A549 (cell line): ENCODE measurements around the gene PTPRN2. TPM values are rescaled to one million over a fixed set of nuclear protein-coding genes. Genes with fewer than 3 reads are reported as not detected.

Experiments
- ATAC-seq, 2 experiments: fragments of 200-7000 bp in 1 of 2; fragments of >200 bp in 1 of 2; cut with Nextera tagmentation in 1 of 2; cut with Tn5 transposase in 1 of 2; 3 replicates each; pipeline versions ENCODE4 v1.8.0 to v1.9.1; 2018 to 2020; ENCODE audit warnings: mild to moderate bottlenecking in 1 of 2, moderate library complexity in 1 of 2
- CTCF ChIA-PET: fragments of 300-600 bp; sonication (Branson Sonifier 250); formaldehyde crosslinking; extraction: SDS; loops from one replicate; lab custom pipeline; 2021; ENCODE audit warnings: antibody characterized with exemption, inconsistent platforms; lab: Yijun Ruan, JAX
- POLR2A ChIA-PET: fragments of 350-600 bp; formaldehyde crosslinking; extraction: SDS; loops from one replicate; lab custom pipeline; 2021; ENCODE audit warnings: antibody characterized with exemption, inconsistent platforms; lab: Yijun Ruan, JAX
- DNase-seq, 2 experiments: peaks; one replicate each; pipeline versions ENCODE4 v3.0.0 to v3.0.0-alpha.2; 2011 to 2016; ENCODE audit warnings: low read depth in 1 of 2, low spot score in 1 of 2
- FAIRE-seq: peaks from 2 replicates; lab custom pipeline; 2011; peaks lifted over from hg19 to GRCh38; lab: Jason Lieb, UNC
- H3K27ac ChIP-seq, 2 experiments: fragments of >200 bp; sonication (Bioruptor Twin); formaldehyde crosslinking; 3 replicates each; pipeline ENCODE4 v1.5.1; 2016 to 2017
- H3K4me1 ChIP-seq: fragments of >200 bp; sonication (Bioruptor Twin); formaldehyde crosslinking; 3 replicates; pipeline ENCODE4 v1.6.1; 2016
- H3K4me2 ChIP-seq: fragments of >200 bp; sonication (Bioruptor Twin); formaldehyde crosslinking; 3 replicates; pipeline ENCODE4 v1.6.1; 2016
- H3K4me3 ChIP-seq: fragments of >200 bp; sonication (Bioruptor Twin); formaldehyde crosslinking; 3 replicates; pipeline ENCODE4 v1.5.1; 2016
- H3K9me3 ChIP-seq: fragments of >200 bp; sonication (Bioruptor Twin); formaldehyde crosslinking; 3 replicates; pipeline ENCODE4 v1.6.1; 2016
- CBX8 ChIP-seq: fragments of 200-600 bp; sonication (generic); IDR thresholded peaks from 2 replicates; pipeline ENCODE4 v1.6.1; 2016
- CHD2 ChIP-seq: fragments of 150-350 bp; IDR thresholded peaks from 2 replicates; pipeline ENCODE4 v1.6.1; 2014; ENCODE audit warnings: low read length; ENCODE audit not compliant: partially characterized antibody
- EHF ChIP-seq: fragments of 250-450 bp; sonication (Bioruptor Pico); IDR thresholded peaks from 2 replicates; pipeline ENCODE4 v1.5.0; 2020; ENCODE audit warnings: mild to moderate bottlenecking
- EHMT2 ChIP-seq: fragments of 200-600 bp; sonication (generic); IDR thresholded peaks from 2 replicates; pipeline ENCODE4 v1.6.1; 2016; ENCODE audit warnings: antibody characterized with exemption, low read depth, mild to moderate bottlenecking, moderate library complexity
- KDM1A ChIP-seq: fragments of 200-600 bp; sonication (generic); IDR thresholded peaks from 2 replicates; pipeline ENCODE4 v1.6.1; 2016; ENCODE audit warnings: low read depth, mild to moderate bottlenecking
- KDM5A ChIP-seq: fragments of 200-600 bp; sonication (generic); IDR thresholded peaks from 2 replicates; pipeline ENCODE4 v1.6.1; 2016; ENCODE audit warnings: antibody characterized with exemption, mild to moderate bottlenecking
- MAFK ChIP-seq: fragments of 450-650 bp; IDR thresholded peaks from 2 replicates; pipeline ENCODE4 v1.6.1; 2014; ENCODE audit not compliant: partially characterized antibody
- MAZ ChIP-seq: fragments of 150-350 bp; IDR thresholded peaks from 2 replicates; pipeline ENCODE4 v1.6.1; 2014; ENCODE audit warnings: antibody characterized with exemption, low read depth, low read length, borderline replicate concordance
- NFE2L2 ChIP-seq: fragments of 150-350 bp; conservative IDR thresholded peaks from 2 replicates; pipeline ENCODE4 v1.6.1; 2014; ENCODE audit warnings: low read length
- NPAS2 ChIP-seq: fragments of 250-450 bp; sonication (Bioruptor Pico); IDR thresholded peaks from 2 replicates; pipeline ENCODE4 v1.8.0; 2022; ENCODE audit warnings: mild to moderate bottlenecking, moderate library complexity, borderline replicate concordance
- NR3C1 ChIP-seq: fragments of >200 bp; sonication (Bioruptor Twin); formaldehyde crosslinking; IDR thresholded peaks from 3 replicates; pipeline ENCODE4 v1.6.1; 2017
- POLR2A ChIP-seq: IDR thresholded peaks from 2 replicates; pipeline ENCODE4 v1.6.1; 2012; ENCODE audit warnings: mild to moderate bottlenecking, low read length
- RAD21 ChIP-seq, 2 experiments: fragments of >200 bp in 1 of 2; sonication (Bioruptor Twin) in 1 of 2; formaldehyde crosslinking in 1 of 2; IDR thresholded peaks in 1 of 2; conservative IDR thresholded peaks in 1 of 2; 2 replicates in 1 of 2; 3 replicates in 1 of 2; pipeline ENCODE4 v1.6.1; 2012 to 2018; ENCODE audit warnings: inconsistent platforms in 1 of 2
- RARB ChIP-seq: fragments of 250-450 bp; sonication (Bioruptor Pico); IDR thresholded peaks from 2 replicates; pipeline ENCODE4 v1.8.0; 2021; ENCODE audit warnings: mild to moderate bottlenecking, moderate library complexity
- RFX5 ChIP-seq: fragments of 450-650 bp; IDR thresholded peaks from 2 replicates; pipeline ENCODE4 v1.7.1; 2014; ENCODE audit warnings: antibody characterized with exemption, mild to moderate bottlenecking, moderate library complexity
- SREBF2 ChIP-seq: fragments of 450-650 bp; IDR thresholded peaks from 2 replicates; pipeline ENCODE4 v1.6.1; 2014; ENCODE audit warnings: mild to moderate bottlenecking, moderate library complexity
- TFCP2L1 ChIP-seq: fragments of 250-450 bp; sonication (Bioruptor Pico); IDR thresholded peaks from 2 replicates; pipeline ENCODE4 v1.5.0; 2021; ENCODE audit warnings: mild to moderate bottlenecking
- TP53 ChIP-seq: fragments of 250-450 bp; sonication (Bioruptor Pico); IDR thresholded peaks from 2 replicates; pipeline ENCODE4 v1.5.0; 2021; ENCODE audit warnings: mild to moderate bottlenecking, moderate library complexity
- ZNF302 ChIP-seq: fragments of 250-450 bp; sonication (Bioruptor Pico); IDR thresholded peaks from 2 replicates; pipeline ENCODE4 v1.9.0; 2021; ENCODE audit warnings: inconsistent platforms, mild to moderate bottlenecking, moderate library complexity
- WGBS: methylation state at CpG from one replicate; pipeline ENCODE4 v1.1.6; 2017; ENCODE audit errors: missing lambda C conversion rate; 5-methylcytosine and 5-hydroxymethylcytosine counted together
- polyA plus RNA-seq, 4 experiments: library from polyadenylated mRNA; depleted of rRNA in 3 of 4; stranded (reverse); fragments of >200 nt; fragmentation: RNase III in 1 of 4; extraction: RNeasy Plus Mini Kit Qiagen cat#74134 plus additional on column Dnase treatment in 1 of 4; gene quantifications; 2 replicates in 3 of 4; 3 replicates in 1 of 4; pipeline ENCODE4 v1.2.3, GENCODE V29; 2011 to 2017
- TF ChIP-seq, protein P1 (sequence below): IDR thresholded peaks from 2 replicates; pipeline ENCODE4 v1.6.1; 2012
- TF ChIP-seq, protein P2 (sequence below): fragments of >200 bp; sonication (Bioruptor Twin); formaldehyde crosslinking; IDR thresholded peaks from 3 replicates; pipeline ENCODE4 v1.6.1; 2016

PTPRN2 gene
- polyA plus RNA-seq, 2 of the 4 experiments (the other 2 are of a cell fraction): 0.41 to 1.2 TPM

- TF ChIP-seq TP53 (CRISPR knock-in tag) (no peak), NFE2L2 (no peak)
Observed at GRCh38 chr7:158055726-158056510, 531.7 kb downstream of the PTPRN2 start (continued).

- TF ChIP-seq RARB (CRISPR knock-in tag) (no peak), SREBF2 (no peak), CBX8 (no peak), NPAS2 (CRISPR knock-in tag) (no peak), EHF (CRISPR knock-in tag) (no peak), NR3C1 (no peak), RFX5 (no peak), TFCP2L1 (no peak), CHD2 (no peak), MAFK (no peak), TP53 (CRISPR knock-in tag) (no peak), KDM1A (no peak), ZNF302 (no peak), MAZ (no peak), KDM5A (no peak), EHMT2 (no peak), RAD21 (conservative IDR thresholded peaks at IDR 0.05 in 1 of 2, IDR thresholded peaks at IDR 0.05 in 1 of 2) (no peak)
- TF ChIP-seq, protein P1, sequence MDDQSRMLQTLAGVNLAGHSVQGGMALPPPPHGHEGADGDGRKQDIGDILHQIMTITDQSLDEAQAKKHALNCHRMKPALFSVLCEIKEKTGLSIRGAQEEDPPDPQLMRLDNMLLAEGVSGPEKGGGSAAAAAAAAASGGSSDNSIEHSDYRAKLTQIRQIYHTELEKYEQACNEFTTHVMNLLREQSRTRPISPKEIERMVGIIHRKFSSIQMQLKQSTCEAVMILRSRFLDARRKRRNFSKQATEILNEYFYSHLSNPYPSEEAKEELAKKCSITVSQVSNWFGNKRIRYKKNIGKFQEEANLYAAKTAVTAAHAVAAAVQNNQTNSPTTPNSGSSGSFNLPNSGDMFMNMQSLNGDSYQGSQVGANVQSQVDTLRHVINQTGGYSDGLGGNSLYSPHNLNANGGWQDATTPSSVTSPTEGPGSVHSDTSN: no peak
- TF ChIP-seq, protein P2, sequence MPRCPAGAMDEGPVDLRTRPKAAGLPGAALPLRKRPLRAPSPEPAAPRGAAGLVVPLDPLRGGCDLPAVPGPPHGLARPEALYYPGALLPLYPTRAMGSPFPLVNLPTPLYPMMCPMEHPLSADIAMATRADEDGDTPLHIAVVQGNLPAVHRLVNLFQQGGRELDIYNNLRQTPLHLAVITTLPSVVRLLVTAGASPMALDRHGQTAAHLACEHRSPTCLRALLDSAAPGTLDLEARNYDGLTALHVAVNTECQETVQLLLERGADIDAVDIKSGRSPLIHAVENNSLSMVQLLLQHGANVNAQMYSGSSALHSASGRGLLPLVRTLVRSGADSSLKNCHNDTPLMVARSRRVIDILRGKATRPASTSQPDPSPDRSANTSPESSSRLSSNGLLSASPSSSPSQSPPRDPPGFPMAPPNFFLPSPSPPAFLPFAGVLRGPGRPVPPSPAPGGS: no peak
Observed at GRCh38 chr7:158054611-158055010, 533.0 kb downstream of the PTPRN2 start.

DNA sequence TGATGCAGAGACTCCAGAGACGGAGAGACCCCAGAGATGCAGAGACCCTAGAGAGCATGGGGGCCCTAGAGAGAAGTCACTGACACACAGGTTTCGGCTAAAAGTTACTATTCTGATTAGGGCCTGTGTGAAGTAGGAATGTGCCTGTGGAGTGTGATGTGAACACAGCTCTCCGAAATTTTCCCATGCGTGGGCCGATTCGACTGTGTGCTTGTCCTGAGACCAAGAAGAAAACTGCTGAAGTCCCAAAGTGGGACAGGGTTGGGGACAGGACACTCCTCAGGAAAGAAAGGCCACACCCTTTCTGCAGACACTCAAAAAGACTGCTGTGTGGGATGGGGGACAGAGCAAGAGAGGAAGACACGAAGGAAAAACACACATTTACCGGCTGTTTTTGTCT is 533.5 kb downstream of the PTPRN2 start:
- Histone ChIP-seq H3K4me3 (no peak overlapping the region), H3K4me2 (no peak overlapping the region), H3K27ac (no peak overlapping the region), H3K9me3 (no peaks in the 10 kb centered on the region; the same call in 2 of the 3 replicates), H3K4me1 (no peaks in the 10 kb centered on the region)
- TF ChIP-seq RFX5 (no peak), CHD2 (no peak), POLR2A (no peak)
- ChIA-PET POLR2A (no interaction called here), CTCF (no interaction called here)
- WGBS: 29% methylated on average over 8 of the region's 8 CpGs
- FAIRE-seq: no peak
- no peak for DNase-seq
- no peak for ATAC-seq

More at GRCh38 chr7:158054611-158055010, 533.0 kb downstream of the PTPRN2 start:
- 0 out of 6 replicates have a peak, but pooled peaks of 1 of the 2 experiments have one; percentile 30 for ATAC-seq
- CTCF ChIA-PET: interaction anchor here (0.6 to 0.8 kb wide), 2 partner anchors 354 to 356 kb away, joined by 3 to 4 read pairs; no protein-coding TSS in a partner anchor
- H3K27ac ChIP-seq: no peak overlapping the region
- DNase-seq: no peak
- no peak overlapping the region for H3K4me3 ChIP-seq
- no peak overlapping the region for H3K4me2 ChIP-seq
- no peaks in the 10 kb centered on the region; the same call in 2 of the 3 replicates for H3K9me3 ChIP-seq
- FAIRE-seq: no peak
- H3K4me1 ChIP-seq: no peaks in the 10 kb centered on the region
- WGBS: 29% methylated on average over 11 of the region's 11 CpGs
- POLR2A ChIA-PET: no interaction called here
